Panc1 (cell line): Measurements from ENCODE around the gene ABO. TPM values are rescaled to one million over a fixed set of nuclear protein-coding genes. Genes with fewer than 3 reads are reported as not detected.

Experiments
- ATAC-seq: fragments of 200-7000 bp; cut with Tn5 transposase; 2 replicates; pipeline ENCODE4 v1.9.1; 2020; ENCODE audit warnings: mild to moderate bottlenecking, moderate library complexity
- BruUV-seq: library from RNA; stranded (reverse); fragments of 400-500 nt; replicated peaks from 2 replicates; lab custom pipeline; 2021; lab: Mats Ljungman, UMichigan
- CTCF ChIA-PET: fragments of 300-600 bp; sonication (Branson Sonifier 250); formaldehyde crosslinking; loops from one replicate; lab custom pipeline; 2022; ENCODE audit warnings: antibody characterized with exemption; lab: Charles Lee
- POLR2A ChIA-PET: fragments of 300-600 bp; sonication (Branson Sonifier 250); formaldehyde crosslinking; loops from one replicate; lab custom pipeline; 2022; ENCODE audit warnings: antibody characterized with exemption; lab: Charles Lee
- DNase-seq: peaks from one replicate; pipeline ENCODE4 v3.0.0-alpha.2; 2010; ENCODE audit warnings: low read depth, low spot score
- H3K27ac ChIP-seq: 2 replicates; pipeline ENCODE4 v1.5.1; 2011; ENCODE audit warnings: mild to moderate bottlenecking, low read length, inconsistent platforms
- H3K27me3 ChIP-seq: fragments of 200-500 bp; sonication (Bioruptor generic); 2 replicates; pipeline ENCODE4 v1.6.0; 2014; ENCODE audit warnings: low read length, inconsistent platforms; ENCODE audit not compliant: control insufficient read depth, insufficient read depth
- H3K36me3 ChIP-seq: fragments of 200-500 bp; sonication (Bioruptor generic); 2 replicates; pipeline ENCODE4 v1.5.1; 2014; ENCODE audit warnings: inconsistent platforms, mild to moderate bottlenecking, low read length, moderate library complexity; ENCODE audit not compliant: control insufficient read depth, insufficient read depth
- H3K4me1 ChIP-seq: 2 replicates; pipeline ENCODE4 v1.5.1; 2011; ENCODE audit warnings: inconsistent platforms, mild to moderate bottlenecking, low read length, moderate library complexity; ENCODE audit not compliant: control insufficient read depth, insufficient read depth
- H3K4me3 ChIP-seq, 2 experiments: 2 replicates each; pipeline ENCODE4 v1.5.1; 2011 to 2012; ENCODE audit warnings: low read depth in 2 of 2, low read length in 2 of 2, mild to moderate bottlenecking in 2 of 2, inconsistent platforms in 1 of 2, moderate library complexity in 1 of 2
- H3K9me3 ChIP-seq: fragments of 200-500 bp; sonication (Bioruptor generic); 2 replicates; pipeline ENCODE4 v1.5.1; 2014; ENCODE audit warnings: low read depth, mild to moderate bottlenecking, inconsistent platforms, low read length, moderate library complexity; ENCODE audit not compliant: control insufficient read depth, insufficient read depth
- CTCF ChIP-seq: fragments of 450-650 bp; IDR thresholded peaks from 2 replicates; pipeline ENCODE4 v1.5.1; 2017; ENCODE audit warnings: mild to moderate bottlenecking
- POLR2AphosphoS5 ChIP-seq: IDR thresholded peaks from 2 replicates; pipeline ENCODE4 v1.6.1; 2012; ENCODE audit warnings: mild to moderate bottlenecking, low read depth, low read length, moderate library complexity
- REST ChIP-seq, 2 experiments: IDR thresholded peaks; 2 replicates each; pipeline ENCODE4 v1.6.1; 2011 to 2012; ENCODE audit warnings: low read depth in 2 of 2, control low read depth in 1 of 2, low read length in 1 of 2, mild to moderate bottlenecking in 1 of 2, moderate library complexity in 1 of 2; ENCODE audit not compliant: insufficient read depth in 1 of 2
- SIN3A ChIP-seq: IDR thresholded peaks from 2 replicates; pipeline ENCODE4 v1.6.1; 2012; ENCODE audit warnings: low read depth, mild to moderate bottlenecking, low read length, moderate library complexity, borderline replicate concordance; ENCODE audit not compliant: insufficient read depth
- TCF7L2 ChIP-seq: IDR thresholded peaks from 2 replicates; pipeline ENCODE4 v1.6.1; 2011; ENCODE audit warnings: mild to moderate bottlenecking, low read depth, low read length, inconsistent platforms
- in situ Hi-C: cut with HindIII; loops from 2 replicates; pipeline ENCODE4 v1.10.0; 2016; ENCODE audit warnings: low sequenced_read_pairs, low pct_unique_long_range_greater_than_20kb
- intact Hi-C: fragments of 100-400 bp; cut with micrococcal nuclease; formaldehyde crosslinking; loops from one replicate; pipeline ENCODE4 v1.10.0; 2022; ENCODE audit not compliant: unreplicated experiment
- total RNA-seq: library from RNA; stranded (reverse); gene quantifications from one replicate; pipeline ENCODE4 v1.2.1, GENCODE V29; 2021; ENCODE audit not compliant: unreplicated experiment

Gene ABO
- total RNA-seq, 1 experiment from 2014 or later = 0.10 TPM

GRCh38 chr9:133257465-133257956, 17.5 kb downstream of the ABO start:
- DNase-seq (no peak), ATAC-seq (no peak)
- ChIA-PET CTCF (interaction anchor here (0.7 kb wide), 1 partner anchor 19 kb away, joined by 3 read pairs; no protein-coding TSS in a partner anchor), POLR2A (no interaction called here)
- TF ChIP-seq POLR2AphosphoS5 = no peak
- TF ChIP-seq REST (IDR thresholded peaks at IDR 0.05; ENCODE audit: insufficient read depth in 1 of 2, low read depth in 2 of 2, low read length in 1 of 2) = no peak
- Histone ChIP-seq H3K4me3 (no peak overlapping the region), H3K9me3 (no peaks in the 10 kb centered on the region), H3K27me3 (no peaks in the 10 kb centered on the region), H3K27ac (no peak overlapping the region), H3K4me1 (no peaks in the 10 kb centered on the region), H3K36me3 (no peaks in the 10 kb centered on the region)
- in situ Hi-C loops = no loop called here
- intact Hi-C loops = no loop called here
- BruUV-seq = no TSS peak

GRCh38 chr9:133256686-133257091, 18.3 kb downstream of the ABO start:
- DNase-seq = no peak
- POLR2A ChIA-PET = no interaction called here
- Histone ChIP-seq H3K4me1 (no peaks in the 10 kb centered on the region; the same call in 1 of the 2 replicates), H3K9me3 (no peaks in the 10 kb centered on the region), H3K27me3 (no peaks in the 10 kb centered on the region), H3K27ac (no peak overlapping the region), H3K36me3 (no peaks in the 10 kb centered on the region), H3K4me3 (no peak overlapping the region)
- no TSS peak for BruUV-seq
- intact Hi-C loops = no loop called here
- no peak for ATAC-seq
- CTCF ChIA-PET = interaction anchor here (0.5 kb wide), 1 partner anchor 19 kb away, joined by 3 read pairs; no protein-coding TSS in a partner anchor
- in situ Hi-C loops = no loop called here
- TF ChIP-seq CTCF (no peak), POLR2AphosphoS5 (no peak), TCF7L2 (no peak), SIN3A (no peak), REST (IDR thresholded peaks at IDR 0.05; ENCODE audit: insufficient read depth in 1 of 2, low read depth in 2 of 2, low read length in 1 of 2) (no peak)
